ENCODE measurements around the gene SLC52A1.
A peak's percentile ranks its signal among the peaks of the same experiment; 100 is the strongest.
"Not testable (repeated sequence)": the region's sequence is repeated elsewhere in the genome, so short reads cannot be mapped to it uniquely, and the experiment has no call there.

Gene SLC52A1

DNA sequence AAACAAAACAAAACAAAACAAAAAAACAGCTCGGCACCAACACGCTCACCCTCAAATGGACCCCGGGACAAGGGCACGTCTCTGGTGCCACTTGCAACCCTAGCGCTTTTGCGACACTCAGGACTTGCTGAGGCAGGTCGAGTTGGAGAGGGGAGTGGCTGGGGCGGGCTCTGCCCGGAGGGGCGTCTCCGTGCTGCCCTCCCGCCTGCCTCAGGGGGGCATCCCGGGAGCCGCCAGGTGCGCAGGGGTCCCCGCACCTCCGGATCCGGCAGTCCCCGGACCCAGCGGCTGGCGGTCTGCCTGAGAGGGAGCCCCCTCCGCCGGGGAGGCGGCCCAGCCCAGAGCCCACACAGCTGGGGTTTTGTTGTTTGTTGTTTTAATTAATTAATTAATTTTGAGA, at the start of gene SLC52A1:
TSS of gene SLC52A1 (minus strand) at position 112 of the 400 bp plus-strand sequence. CDS start 820 bp downstream, outside the sequence.
- peak; percentile 6 for DNase-seq

- DNase-seq: no peak
Measured at GRCh38 chr17:5080591-5080990, 45.4 kb upstream of the SLC52A1 start.

GRCh38 chr17:5078106-5079028, 43.1 kb upstream of the SLC52A1 start, which contains the start of gene ZFP3:
Gene ZFP3, plus strand, starts transcription at chr17:5078467. Its CDS starts 13,038 bp downstream, at chr17:5091505.
- peak; percentile 89 for DNase-seq

GRCh38 chr17:5077781-5078105, 42.5 kb upstream of the SLC52A1 start:
- DNase-seq: no peak

- DNase-seq: not testable (repeated sequence)
Measured at GRCh38 chr17:5077275-5077674, 42.0 kb upstream of the SLC52A1 start.

DNA sequence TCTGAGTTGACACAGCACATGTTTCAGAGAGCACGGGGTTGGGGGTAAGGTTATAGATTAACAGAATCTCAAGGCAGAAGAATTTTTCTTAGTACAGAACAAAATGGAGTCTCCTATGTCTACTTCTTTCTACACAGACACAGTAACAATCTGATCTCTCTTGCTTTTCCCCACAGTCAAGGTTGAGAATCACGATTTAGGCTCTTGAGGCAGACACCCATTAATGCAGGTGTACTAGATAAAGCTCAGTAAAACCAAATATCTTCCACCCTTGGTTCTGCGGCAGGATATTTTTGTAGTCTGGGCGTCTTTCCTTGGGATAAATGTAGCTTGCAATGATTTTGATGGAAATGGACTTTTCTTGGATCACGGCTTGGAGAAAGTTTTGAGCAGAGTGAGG, 40.2 kb upstream of the SLC52A1 start:
- DNase-seq: not testable (repeated sequence)

- DNase-seq: no peak
Measured at GRCh38 chr17:5069724-5070123, 34.5 kb upstream of the SLC52A1 start.

GRCh38 chr17:5068236-5068635, 33.0 kb upstream of the SLC52A1 start:
- no peak for DNase-seq

DNA sequence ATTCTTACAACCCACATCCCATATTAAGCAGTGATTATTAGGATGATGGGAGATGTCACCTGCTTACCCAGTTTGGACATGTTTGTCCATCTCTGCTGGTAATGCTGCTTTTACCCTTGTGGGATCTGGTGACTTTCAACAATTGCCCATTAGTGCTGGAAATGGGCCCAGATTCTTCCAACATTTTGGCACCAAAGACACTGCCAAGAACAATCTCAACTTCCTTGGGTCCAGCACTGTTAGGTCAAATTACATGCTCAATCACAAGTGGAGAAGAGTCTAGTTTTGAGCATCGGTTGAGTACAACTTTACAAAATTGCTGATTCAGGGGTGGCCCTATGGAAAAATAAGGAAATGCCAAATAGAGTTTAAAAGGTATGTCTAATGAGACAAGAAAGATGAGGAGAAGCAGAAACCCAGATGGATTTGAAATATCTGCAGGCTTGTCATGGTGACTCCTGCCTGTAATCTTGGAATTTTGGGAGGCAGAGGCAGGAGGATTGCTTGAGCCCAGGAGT, 30.1 kb upstream of the SLC52A1 start:
- no peak for DNase-seq

DNA sequence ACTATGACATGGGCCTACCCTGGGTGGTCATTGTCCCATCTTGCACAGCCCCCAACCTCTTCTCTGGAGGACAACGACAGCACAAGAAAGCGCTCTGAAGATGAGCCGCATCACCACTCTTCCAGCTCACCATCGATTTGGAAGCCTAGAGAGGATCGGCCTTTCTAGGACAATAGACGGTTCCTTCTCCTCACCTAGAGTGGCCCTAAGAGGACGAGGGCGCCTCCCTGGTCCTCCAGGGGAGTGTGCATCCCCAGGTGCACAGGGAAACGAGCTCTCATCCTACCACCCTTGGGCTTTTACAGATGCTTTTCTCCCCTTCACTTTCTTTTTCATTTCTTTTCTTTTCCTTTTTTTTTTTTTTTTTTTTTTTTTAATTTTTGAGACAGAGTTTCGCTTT, 20.3 kb upstream of the SLC52A1 start:
- peak; percentile 55 for DNase-seq

DNA sequence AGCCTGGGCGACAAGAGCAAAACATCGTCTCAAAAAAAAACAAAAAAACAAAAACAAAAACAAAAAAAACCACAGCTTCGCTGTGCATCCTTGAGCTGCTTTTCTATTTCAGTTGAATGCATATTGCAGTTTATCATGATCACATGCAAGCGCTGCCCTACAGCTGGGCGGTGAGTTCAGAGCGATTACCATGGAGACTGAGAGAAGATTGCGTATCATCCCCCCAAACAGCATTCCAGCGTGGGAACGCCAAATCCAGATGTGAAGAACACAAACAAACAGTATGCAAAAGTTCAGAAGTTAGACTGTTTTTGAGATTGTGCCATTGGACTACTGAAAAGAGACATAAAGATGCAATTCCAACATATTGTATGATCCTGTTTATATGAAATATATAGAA, 15.1 kb upstream of the SLC52A1 start:
- no peak for DNase-seq

GRCh38 chr17:5049314-5049841, 14.2 kb upstream of the SLC52A1 start:
- no peak for DNase-seq

DNA sequence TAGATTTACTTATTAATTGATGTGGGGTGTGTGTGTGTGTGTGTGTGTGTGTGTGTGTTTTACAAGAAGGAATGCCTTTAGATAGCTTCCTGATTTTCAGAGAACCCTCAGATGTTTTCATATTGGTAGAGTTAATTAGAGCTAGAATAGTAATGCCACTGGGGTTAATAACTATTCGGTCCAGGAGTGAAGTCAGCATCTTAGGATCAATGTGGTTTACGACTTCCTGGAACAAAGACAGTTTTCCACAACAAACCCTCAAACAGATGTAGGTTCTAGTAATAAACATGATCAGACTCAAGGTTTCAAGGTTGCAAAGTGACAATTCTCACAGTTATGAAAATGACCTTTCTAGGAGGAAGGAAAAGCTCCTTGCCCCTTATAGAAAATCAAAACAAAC, 12.2 kb upstream of the SLC52A1 start:
- no peak for DNase-seq

GRCh38 chr17:5045496-5045895, 10.3 kb upstream of the SLC52A1 start:
- no peak for DNase-seq

DNA sequence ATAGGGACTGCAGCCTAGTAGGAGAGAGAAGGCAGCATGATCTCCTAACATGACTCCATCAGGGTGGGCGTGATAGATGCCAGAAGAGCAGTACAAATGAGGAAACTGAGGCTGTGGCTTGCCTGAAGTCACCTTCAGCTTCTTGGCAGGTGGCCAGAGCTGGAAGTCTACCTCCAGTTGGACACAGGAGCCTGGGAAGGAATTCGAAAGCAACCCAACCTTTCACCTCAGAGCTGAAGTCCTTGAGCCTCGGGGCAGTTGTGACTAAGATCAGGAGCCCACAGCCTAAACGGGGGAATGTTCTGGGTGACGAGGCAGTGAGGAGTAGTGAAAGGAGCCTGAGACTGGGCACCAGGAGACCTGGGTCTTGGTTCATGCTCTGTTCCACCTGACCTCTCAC, 9.4 kb upstream of the SLC52A1 start:
- no peak for DNase-seq

GRCh38 chr17:5043524-5043923, 8.3 kb upstream of the SLC52A1 start:
- no peak for DNase-seq

GRCh38 chr17:5042157-5043022, 7.2 kb upstream of the SLC52A1 start:
- DNase-seq: no peak

DNA sequence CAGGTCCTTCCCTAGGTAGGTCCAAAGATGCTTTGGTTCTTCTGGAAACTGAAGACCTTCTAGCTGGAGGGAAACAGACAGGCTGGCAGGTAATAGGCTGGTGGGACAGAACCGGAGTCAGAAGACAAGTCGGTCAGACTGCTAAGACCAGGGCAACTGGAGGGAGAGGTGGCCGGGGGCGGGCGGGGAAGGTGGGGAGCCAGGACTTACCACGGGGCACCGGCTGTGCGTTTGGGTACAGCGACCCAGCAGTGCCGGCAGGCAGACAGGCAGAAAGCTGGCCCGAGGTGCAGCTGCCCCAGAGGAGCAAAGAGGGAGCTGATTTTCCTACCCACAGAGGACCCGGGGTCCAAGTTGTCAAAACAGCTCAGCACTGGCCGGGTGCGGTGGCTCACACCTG, 575 bp downstream of the SLC52A1 start:
- no peak for DNase-seq

DNA sequence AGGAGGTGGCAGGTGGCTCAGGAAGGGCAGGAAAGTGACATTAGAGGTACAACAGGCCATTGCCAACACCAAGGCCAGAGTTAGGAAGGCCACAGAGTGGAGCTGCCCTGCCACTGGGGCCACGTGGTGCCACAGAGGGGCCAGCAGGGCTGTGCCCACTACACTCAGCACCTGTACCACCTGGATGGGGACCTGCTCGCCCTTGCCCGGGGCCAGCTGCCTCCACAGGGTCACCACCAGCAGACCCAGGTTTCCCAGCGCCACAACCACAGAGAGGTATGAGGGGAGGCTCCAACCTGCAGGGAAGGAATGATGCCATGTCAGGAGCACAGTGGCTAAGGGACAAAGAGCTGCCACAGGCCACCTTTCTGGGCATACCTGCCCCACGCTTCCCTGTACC, 1.2 kb downstream of the SLC52A1 start:
- DNase-seq: no peak

DNA sequence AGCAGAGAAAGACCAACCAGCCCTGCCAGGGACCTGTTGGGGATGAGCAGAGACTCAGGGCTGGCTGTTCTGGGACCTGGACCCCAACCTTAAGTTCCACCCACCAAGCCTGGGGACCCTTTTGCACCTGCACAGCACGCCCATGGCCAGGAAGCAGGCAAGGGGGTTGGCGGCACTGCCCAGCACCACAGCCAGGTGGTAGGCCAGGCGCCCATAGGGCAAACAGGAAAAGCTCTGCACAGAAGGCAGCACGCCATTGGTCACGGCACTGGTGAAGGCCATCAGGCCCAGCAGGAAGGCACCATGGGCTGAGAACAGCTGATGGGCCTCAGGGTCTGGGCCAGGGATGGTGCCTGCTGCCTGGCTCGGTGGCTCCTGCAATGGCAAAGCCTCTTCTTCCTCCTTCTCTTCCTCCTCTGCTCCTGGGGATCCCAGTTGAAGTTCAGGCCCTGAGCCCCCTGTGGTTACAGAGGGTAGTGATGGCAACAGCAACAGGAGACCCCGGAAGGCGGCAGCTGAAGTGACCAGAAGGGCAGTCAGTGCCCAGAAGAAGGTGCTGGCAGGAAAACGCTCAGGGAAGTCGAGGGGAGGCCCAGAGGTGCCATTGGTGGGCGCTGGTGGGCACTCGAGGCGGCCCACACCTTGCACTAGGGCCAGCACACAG, 1.7 kb downstream of the SLC52A1 start:
- DNase-seq: no peak

GRCh38 chr17:5032865-5033264, 2.4 kb downstream of the SLC52A1 start:
- no peak for DNase-seq

GRCh38 chr17:5031365-5032082, 3.7 kb downstream of the SLC52A1 start:
- peak; percentile 85 for DNase-seq
